ENCODE measurements around the gene FAM221A.

DNA sequence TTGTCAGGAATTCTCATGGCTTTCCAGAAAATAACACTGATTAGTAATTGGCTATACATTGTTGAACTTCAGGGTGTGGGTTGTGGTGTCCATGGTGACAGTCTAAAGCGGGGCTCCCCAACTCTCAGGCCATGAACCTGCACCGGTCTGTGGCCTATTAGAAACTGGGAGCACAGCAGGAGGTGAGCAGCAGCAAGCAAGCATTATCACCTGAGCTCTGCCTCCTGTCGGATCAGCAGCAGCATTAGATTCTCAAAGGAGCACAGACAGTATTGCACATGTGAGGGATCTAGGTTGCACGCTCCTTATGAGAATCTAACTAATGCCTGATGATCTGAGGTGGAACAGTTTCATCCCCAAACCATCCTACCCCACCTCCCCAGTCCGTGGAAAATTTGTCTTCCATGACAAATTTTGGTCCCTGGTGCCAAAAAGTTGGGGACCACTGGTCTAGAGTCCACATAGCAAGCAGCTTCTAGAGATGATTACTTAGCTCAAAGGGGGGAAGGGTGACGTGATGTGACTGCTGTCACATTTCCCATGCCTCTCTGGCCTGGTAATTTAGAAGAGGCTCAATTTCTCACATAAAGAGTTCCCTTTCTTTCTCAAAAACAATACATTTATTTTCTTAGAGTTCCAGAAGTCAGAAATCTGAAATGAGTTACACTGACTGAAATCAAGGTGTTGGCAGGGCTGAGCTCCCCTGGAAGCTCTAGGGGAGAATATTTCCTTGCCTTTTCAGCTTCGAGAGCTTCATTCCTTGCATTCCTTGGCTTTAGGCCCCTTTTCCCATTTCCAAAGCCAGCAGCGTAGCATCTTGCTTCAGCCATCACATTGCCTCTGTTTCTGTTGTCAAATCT, 17.6 kb upstream of the FAM221A start:
- TF ChIP-seq, protein P1, sequence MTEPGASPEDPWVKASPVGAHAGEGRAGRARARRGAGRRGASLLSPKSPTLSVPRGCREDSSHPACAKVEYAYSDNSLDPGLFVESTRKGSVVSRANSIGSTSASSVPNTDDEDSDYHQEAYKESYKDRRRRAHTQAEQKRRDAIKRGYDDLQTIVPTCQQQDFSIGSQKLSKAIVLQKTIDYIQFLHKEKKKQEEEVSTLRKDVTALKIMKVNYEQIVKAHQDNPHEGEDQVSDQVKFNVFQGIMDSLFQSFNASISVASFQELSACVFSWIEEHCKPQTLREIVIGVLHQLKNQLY (CRISPR knock-in tag; IDR thresholded peaks at IDR 0.05) = no peak
- no peak for TF ChIP-seq SMAD3 (CRISPR knock-in tag; IDR thresholded peaks at IDR 0.05; ENCODE audit: borderline replicate concordance)
- TF ChIP-seq, protein P2, sequence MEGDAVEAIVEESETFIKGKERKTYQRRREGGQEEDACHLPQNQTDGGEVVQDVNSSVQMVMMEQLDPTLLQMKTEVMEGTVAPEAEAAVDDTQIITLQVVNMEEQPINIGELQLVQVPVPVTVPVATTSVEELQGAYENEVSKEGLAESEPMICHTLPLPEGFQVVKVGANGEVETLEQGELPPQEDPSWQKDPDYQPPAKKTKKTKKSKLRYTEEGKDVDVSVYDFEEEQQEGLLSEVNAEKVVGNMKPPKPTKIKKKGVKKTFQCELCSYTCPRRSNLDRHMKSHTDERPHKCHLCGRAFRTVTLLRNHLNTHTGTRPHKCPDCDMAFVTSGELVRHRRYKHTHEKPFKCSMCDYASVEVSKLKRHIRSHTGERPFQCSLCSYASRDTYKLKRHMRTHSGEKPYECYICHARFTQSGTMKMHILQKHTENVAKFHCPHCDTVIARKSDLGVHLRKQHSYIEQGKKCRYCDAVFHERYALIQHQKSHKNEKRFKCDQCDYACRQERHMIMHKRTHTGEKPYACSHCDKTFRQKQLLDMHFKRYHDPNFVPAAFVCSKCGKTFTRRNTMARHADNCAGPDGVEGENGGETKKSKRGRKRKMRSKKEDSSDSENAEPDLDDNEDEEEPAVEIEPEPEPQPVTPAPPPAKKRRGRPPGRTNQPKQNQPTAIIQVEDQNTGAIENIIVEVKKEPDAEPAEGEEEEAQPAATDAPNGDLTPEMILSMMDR (IDR thresholded peaks at IDR 0.05) = no peak
- TF ChIP-seq, protein P3, sequence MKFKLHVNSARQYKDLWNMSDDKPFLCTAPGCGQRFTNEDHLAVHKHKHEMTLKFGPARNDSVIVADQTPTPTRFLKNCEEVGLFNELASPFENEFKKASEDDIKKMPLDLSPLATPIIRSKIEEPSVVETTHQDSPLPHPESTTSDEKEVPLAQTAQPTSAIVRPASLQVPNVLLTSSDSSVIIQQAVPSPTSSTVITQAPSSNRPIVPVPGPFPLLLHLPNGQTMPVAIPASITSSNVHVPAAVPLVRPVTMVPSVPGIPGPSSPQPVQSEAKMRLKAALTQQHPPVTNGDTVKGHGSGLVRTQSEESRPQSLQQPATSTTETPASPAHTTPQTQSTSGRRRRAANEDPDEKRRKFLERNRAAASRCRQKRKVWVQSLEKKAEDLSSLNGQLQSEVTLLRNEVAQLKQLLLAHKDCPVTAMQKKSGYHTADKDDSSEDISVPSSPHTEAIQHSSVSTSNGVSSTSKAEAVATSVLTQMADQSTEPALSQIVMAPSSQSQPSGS (CRISPR knock-in tag; IDR thresholded peaks at IDR 0.05; ENCODE audit: borderline replicate concordance, low read depth) = no peak
- TF ChIP-seq ZNF121 (CRISPR knock-in tag; IDR thresholded peaks at IDR 0.05) = no peak
- no peak for TF ChIP-seq NFYB (CRISPR knock-in tag; conservative IDR thresholded peaks at IDR 0.05; ENCODE audit: low read depth)
- TF ChIP-seq ZNF232 (CRISPR knock-in tag; IDR thresholded peaks at IDR 0.05) = no peak
- TF ChIP-seq NR2C2 (CRISPR knock-in tag; IDR thresholded peaks at IDR 0.05) = no peak
- TF ChIP-seq, protein P4, sequence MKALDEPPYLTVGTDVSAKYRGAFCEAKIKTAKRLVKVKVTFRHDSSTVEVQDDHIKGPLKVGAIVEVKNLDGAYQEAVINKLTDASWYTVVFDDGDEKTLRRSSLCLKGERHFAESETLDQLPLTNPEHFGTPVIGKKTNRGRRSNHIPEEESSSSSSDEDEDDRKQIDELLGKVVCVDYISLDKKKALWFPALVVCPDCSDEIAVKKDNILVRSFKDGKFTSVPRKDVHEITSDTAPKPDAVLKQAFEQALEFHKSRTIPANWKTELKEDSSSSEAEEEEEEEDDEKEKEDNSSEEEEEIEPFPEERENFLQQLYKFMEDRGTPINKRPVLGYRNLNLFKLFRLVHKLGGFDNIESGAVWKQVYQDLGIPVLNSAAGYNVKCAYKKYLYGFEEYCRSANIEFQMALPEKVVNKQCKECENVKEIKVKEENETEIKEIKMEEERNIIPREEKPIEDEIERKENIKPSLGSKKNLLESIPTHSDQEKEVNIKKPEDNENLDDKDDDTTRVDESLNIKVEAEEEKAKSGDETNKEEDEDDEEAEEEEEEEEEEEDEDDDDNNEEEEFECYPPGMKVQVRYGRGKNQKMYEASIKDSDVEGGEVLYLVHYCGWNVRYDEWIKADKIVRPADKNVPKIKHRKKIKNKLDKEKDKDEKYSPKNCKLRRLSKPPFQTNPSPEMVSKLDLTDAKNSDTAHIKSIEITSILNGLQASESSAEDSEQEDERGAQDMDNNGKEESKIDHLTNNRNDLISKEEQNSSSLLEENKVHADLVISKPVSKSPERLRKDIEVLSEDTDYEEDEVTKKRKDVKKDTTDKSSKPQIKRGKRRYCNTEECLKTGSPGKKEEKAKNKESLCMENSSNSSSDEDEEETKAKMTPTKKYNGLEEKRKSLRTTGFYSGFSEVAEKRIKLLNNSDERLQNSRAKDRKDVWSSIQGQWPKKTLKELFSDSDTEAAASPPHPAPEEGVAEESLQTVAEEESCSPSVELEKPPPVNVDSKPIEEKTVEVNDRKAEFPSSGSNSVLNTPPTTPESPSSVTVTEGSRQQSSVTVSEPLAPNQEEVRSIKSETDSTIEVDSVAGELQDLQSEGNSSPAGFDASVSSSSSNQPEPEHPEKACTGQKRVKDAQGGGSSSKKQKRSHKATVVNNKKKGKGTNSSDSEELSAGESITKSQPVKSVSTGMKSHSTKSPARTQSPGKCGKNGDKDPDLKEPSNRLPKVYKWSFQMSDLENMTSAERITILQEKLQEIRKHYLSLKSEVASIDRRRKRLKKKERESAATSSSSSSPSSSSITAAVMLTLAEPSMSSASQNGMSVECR (CRISPR knock-in tag; IDR thresholded peaks at IDR 0.05; ENCODE audit: borderline replicate concordance) = no peak
- TF ChIP-seq, protein P5, sequence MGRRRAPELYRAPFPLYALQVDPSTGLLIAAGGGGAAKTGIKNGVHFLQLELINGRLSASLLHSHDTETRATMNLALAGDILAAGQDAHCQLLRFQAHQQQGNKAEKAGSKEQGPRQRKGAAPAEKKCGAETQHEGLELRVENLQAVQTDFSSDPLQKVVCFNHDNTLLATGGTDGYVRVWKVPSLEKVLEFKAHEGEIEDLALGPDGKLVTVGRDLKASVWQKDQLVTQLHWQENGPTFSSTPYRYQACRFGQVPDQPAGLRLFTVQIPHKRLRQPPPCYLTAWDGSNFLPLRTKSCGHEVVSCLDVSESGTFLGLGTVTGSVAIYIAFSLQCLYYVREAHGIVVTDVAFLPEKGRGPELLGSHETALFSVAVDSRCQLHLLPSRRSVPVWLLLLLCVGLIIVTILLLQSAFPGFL (CRISPR knock-in tag; IDR thresholded peaks at IDR 0.05; ENCODE audit: borderline replicate concordance) = no peak

Data from WTC11 (cell line).